KMS-11 (cell line): ENCODE measurements around the gene SWSAP1.

Experiments used
- H2AFZ ChIP-seq: fragments of 200-600 bp; sonication (generic); 2 replicates; pipeline ENCODE4 v1.6.1; 2016; ENCODE audit warnings: antibody characterized with exemption, mixed run types, low read depth
- H3K27ac ChIP-seq: fragments of 200-600 bp; sonication (generic); 2 replicates; pipeline ENCODE4 v1.6.1; 2016; ENCODE audit warnings: mild to moderate bottlenecking, mixed run types
- H3K27me3 ChIP-seq: fragments of 200-600 bp; sonication (generic); 2 replicates; pipeline ENCODE4 v1.6.1; 2017; ENCODE audit warnings: mild to moderate bottlenecking, low read depth, mixed run types, moderate library complexity; ENCODE audit not compliant: insufficient read depth
- H3K36me3 ChIP-seq: fragments of 200-600 bp; sonication (generic); 2 replicates; pipeline ENCODE4 v1.6.1; 2017; ENCODE audit warnings: mild to moderate bottlenecking, mixed run types; ENCODE audit not compliant: insufficient read depth
- H3K4me1 ChIP-seq: fragments of 200-600 bp; sonication (generic); 2 replicates; pipeline ENCODE4 v1.6.1; 2016; ENCODE audit warnings: mild to moderate bottlenecking, low read depth, mixed run types; ENCODE audit not compliant: poor library complexity, severe bottlenecking
- H3K4me2 ChIP-seq: fragments of 200-600 bp; sonication (generic); 2 replicates; pipeline ENCODE4 v1.7.0; 2016; ENCODE audit warnings: mild to moderate bottlenecking, mixed run types
- H3K4me3 ChIP-seq: fragments of 200-600 bp; sonication (generic); IDR thresholded peaks from 2 replicates; pipeline ENCODE4 v1.6.1; 2017; ENCODE audit warnings: low read depth, low read length, mixed read lengths; ENCODE audit not compliant: insufficient read depth
- H3K79me2 ChIP-seq: fragments of 200-600 bp; sonication (generic); 2 replicates; pipeline ENCODE4 v1.6.1; 2016; ENCODE audit warnings: low read depth, mixed run types; ENCODE audit not compliant: insufficient read depth
- H3K9ac ChIP-seq: fragments of 200-600 bp; sonication (generic); 2 replicates; pipeline ENCODE4 v1.6.1; 2016; ENCODE audit warnings: mild to moderate bottlenecking, mixed run types
- H4K20me1 ChIP-seq: fragments of 200-600 bp; sonication (generic); 2 replicates; pipeline ENCODE4 v1.6.1; 2016; ENCODE audit warnings: mild to moderate bottlenecking, mixed run types; ENCODE audit not compliant: insufficient read depth
- CTCF ChIP-seq: fragments of 200-600 bp; sonication (generic); conservative IDR thresholded peaks from 2 replicates; pipeline ENCODE4 v1.6.1; 2017; ENCODE audit warnings: low read depth, mild to moderate bottlenecking, antibody characterized with exemption, low read length, moderate library complexity, mixed read lengths

The SWSAP1 gene

GRCh38 chr19:11342429-11342828, 32.0 kb upstream of the SWSAP1 start:
- Histone ChIP-seq H3K4me1 (peaks cover 33% of the 10 kb centered on the region), H3K27ac (no peak overlapping the region), H4K20me1 (no peaks in the 10 kb centered on the region), H3K79me2 (no peaks in the 10 kb centered on the region), H2AFZ (no peak overlapping the region), H3K4me2 (no peak overlapping the region), H3K4me3 (no peak overlapping the region), H3K36me3 (no peaks in the 10 kb centered on the region), H3K9ac (no peak overlapping the region), H3K27me3 (no peaks in the 10 kb centered on the region)
- no peak for TF ChIP-seq CTCF

GRCh38 chr19:11345122-11345803, 29.2 kb upstream of the SWSAP1 start:
- Histone ChIP-seq H3K4me3 (no peak overlapping the region), H3K27me3 (no peaks in the 10 kb centered on the region), H3K27ac (no peak overlapping the region), H3K4me1 (peaks cover 24% of the 10 kb centered on the region), H2AFZ (peak overlapping the region; percentile 64; the same call in 1 of the 2 replicates), H3K79me2 (no peaks in the 10 kb centered on the region), H3K36me3 (no peaks in the 10 kb centered on the region), H3K4me2 (peak overlapping the region; percentile 88), H3K9ac (peak overlapping the region; percentile 31; the same call in 1 of the 2 replicates), H4K20me1 (no peaks in the 10 kb centered on the region)
- no peak for TF ChIP-seq CTCF

GRCh38 chr19:11346104-11346940, 28.1 kb upstream of the SWSAP1 start, which contains the start of the genes CCDC159 and TMEM205:
Gene CCDC159 (plus strand): TSS chr19:11346519. CDS start chr19:11346607, 88 bp downstream.
Gene TMEM205 (minus strand): TSS chr19:11346268. CDS start chr19:11345619, 649 bp downstream.
- Histone ChIP-seq H3K9ac (peak within 1 kb of the TSS; percentile 31; the same call in 1 of the 2 replicates), H3K27ac (no peak within 1 kb of the TSS), H2AFZ (peak within 1 kb of the TSS; percentile 64), H3K4me2 (peak within 1 kb of the TSS; percentile 88), H3K36me3 (no peaks in the 10 kb centered on the region), H3K27me3 (no peaks in the 10 kb centered on the region), H3K79me2 (no peaks in the 10 kb centered on the region), H3K4me1 (peaks cover 24% of the 10 kb centered on the region), H4K20me1 (no peaks in the 10 kb centered on the region), H3K4me3 (no peak within 1 kb of the TSS)
- TF ChIP-seq CTCF, result no peak

- no peak overlapping the region for H3K4me2 ChIP-seq
Measured at GRCh38 chr19:11347546-11348039, 26.9 kb upstream of the SWSAP1 start.

More at GRCh38 chr19:11347546-11348039, 26.9 kb upstream of the SWSAP1 start:
- Histone ChIP-seq H3K9ac (no peak overlapping the region), H3K27me3 (no peaks in the 10 kb centered on the region), H4K20me1 (no peaks in the 10 kb centered on the region), H2AFZ (no peak overlapping the region), H3K4me3 (no peak overlapping the region), H3K4me1 (peaks cover 24% of the 10 kb centered on the region), H3K27ac (no peak overlapping the region), H3K79me2 (no peaks in the 10 kb centered on the region), H3K36me3 (no peaks in the 10 kb centered on the region)
- TF ChIP-seq CTCF, result no peak
